Measurements from ENCODE around the gene FIGNL2. TPM values are rescaled to one million over a fixed set of nuclear protein-coding genes. Genes with fewer than 3 reads are reported as not detected.

Gene FIGNL2
- total RNA-seq, 4 donors from 2014 or later, result 0.16 to 0.40 (median 0.32) TPM

DNA sequence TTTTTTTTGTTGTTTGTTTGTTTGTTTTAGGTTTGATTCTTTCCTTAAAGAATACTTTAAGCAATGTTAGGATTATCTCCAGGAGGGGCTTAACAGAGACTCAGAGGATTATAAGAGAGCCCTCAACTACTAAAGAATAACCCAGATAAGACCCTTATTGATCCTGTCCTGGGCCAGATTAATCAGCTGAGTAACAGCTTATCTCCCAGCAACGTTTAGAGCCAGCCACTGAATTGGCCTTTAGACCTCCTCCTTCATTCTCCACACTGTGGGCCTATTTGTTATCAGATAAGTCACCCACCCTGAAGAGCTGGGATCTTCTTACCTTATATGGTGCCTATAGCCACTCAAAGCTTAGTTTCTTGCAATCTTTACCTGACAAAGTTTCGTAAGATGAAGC is 71.1 kb downstream of the FIGNL2 start:
- no peak overlapping the region for H3K4me3 ChIP-seq
- no peaks in the 10 kb centered on the region for H3K36me3 ChIP-seq
- peaks cover 4% of the 10 kb centered on the region for H3K27me3 ChIP-seq
- no peak overlapping the region for H3K27ac ChIP-seq
- TF ChIP-seq POLR2AphosphoS5 (IDR thresholded peaks at IDR 0.05) (no peak), EP300 (IDR thresholded peaks at IDR 0.05) (no peak), POLR2A (IDR thresholded peaks at IDR 0.05) (no peak)
- TF ChIP-seq, protein P1, sequence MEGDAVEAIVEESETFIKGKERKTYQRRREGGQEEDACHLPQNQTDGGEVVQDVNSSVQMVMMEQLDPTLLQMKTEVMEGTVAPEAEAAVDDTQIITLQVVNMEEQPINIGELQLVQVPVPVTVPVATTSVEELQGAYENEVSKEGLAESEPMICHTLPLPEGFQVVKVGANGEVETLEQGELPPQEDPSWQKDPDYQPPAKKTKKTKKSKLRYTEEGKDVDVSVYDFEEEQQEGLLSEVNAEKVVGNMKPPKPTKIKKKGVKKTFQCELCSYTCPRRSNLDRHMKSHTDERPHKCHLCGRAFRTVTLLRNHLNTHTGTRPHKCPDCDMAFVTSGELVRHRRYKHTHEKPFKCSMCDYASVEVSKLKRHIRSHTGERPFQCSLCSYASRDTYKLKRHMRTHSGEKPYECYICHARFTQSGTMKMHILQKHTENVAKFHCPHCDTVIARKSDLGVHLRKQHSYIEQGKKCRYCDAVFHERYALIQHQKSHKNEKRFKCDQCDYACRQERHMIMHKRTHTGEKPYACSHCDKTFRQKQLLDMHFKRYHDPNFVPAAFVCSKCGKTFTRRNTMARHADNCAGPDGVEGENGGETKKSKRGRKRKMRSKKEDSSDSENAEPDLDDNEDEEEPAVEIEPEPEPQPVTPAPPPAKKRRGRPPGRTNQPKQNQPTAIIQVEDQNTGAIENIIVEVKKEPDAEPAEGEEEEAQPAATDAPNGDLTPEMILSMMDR (IDR thresholded peaks at IDR 0.05), result no peak
- no peak for DNase-seq (ENCODE audit: low spot score in 2 of 2)
- H3K4me1 ChIP-seq, result no peaks in the 10 kb centered on the region
- no peaks in the 10 kb centered on the region for H3K9me3 ChIP-seq
- 47% methylated on average over 2 of the region's 2 CpGs for WGBS

DNA sequence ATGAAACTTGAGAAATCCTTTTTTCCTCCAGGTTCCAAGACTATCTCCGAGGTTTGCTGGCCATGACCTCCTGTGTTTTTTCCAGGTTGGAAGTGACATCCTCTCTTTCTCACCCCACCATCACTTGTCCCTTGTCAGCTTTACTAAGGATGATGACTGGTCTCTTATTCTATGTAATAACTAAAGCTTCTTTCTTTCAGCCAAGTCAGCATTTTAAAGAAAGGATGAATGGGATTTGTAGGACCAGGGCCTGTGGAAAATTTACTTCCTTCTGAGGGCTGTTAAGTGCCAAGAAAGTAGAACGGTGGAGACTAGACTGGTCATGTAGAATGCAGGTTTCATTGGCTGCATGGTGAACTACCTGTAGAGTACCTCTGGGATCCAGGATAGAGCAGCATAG is 73.6 kb downstream of the FIGNL2 start:
- 63% methylated on average over 2 of the region's 2 CpGs for WGBS
- H3K4me1 ChIP-seq, result no peaks in the 10 kb centered on the region
- H3K27ac ChIP-seq, result no peak overlapping the region
- no peaks in the 10 kb centered on the region for H3K9me3 ChIP-seq
- no peaks in the 10 kb centered on the region for H3K36me3 ChIP-seq
- H3K4me3 ChIP-seq, result no peak overlapping the region
- no peak for DNase-seq (ENCODE audit: low spot score in 2 of 2)
- H3K27me3 ChIP-seq, result no peaks in the 10 kb centered on the region
- TF ChIP-seq, protein P1 (IDR thresholded peaks at IDR 0.05), result no peak
- TF ChIP-seq POLR2A (IDR thresholded peaks at IDR 0.05) (no peak), POLR2AphosphoS5 (IDR thresholded peaks at IDR 0.05) (no peak)

DNA sequence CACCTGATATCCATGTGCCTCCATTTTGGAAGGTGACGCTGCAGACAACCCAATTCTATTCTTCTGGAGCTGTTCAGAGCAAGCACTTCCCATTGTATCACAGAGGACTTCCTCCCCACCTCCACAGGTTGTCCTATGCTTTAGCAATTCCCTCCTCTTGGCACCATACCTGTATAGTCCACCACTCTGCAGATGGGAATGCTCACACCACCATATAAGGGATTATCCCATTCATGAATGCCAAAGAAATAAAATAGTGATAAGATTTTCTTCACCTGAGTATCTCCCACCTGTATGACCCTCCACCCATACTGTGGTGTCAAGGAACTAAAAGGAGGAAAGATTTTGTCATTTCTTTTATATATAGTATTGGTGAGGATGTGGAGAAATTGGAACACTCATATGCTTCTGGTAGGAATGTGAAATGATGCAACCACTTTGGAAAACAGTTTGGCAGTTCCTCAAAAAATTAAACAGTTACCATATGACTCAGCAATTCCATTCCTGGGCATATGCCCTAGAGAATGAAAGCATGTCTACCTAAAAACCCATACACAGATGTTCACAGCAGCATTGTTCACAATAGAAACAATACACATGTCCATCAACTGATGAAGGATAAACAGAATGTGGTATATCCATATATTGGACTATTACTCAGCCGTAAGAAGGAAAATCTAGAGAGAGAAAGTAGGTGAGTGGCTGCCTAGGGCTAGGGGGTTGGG is 75.2 kb downstream of the FIGNL2 start:
- no peaks in the 10 kb centered on the region for H3K9me3 ChIP-seq
- TF ChIP-seq, protein P1 (IDR thresholded peaks at IDR 0.05), result no peak
- TF ChIP-seq POLR2A (IDR thresholded peaks at IDR 0.05), result no peak
- no peak for TF ChIP-seq POLR2AphosphoS5 (IDR thresholded peaks at IDR 0.05)
- TF ChIP-seq EP300 (IDR thresholded peaks at IDR 0.05), result no peak
- H3K27me3 ChIP-seq, result no peaks in the 10 kb centered on the region
- no peaks in the 10 kb centered on the region for H3K36me3 ChIP-seq
- H3K4me1 ChIP-seq, result no peaks in the 10 kb centered on the region
- H3K27ac ChIP-seq, result no peak overlapping the region
- H3K4me3 ChIP-seq, result no peak overlapping the region
- no peak for DNase-seq (ENCODE audit: low spot score in 2 of 2)
- 96% methylated on average over 2 of the region's 2 CpGs for WGBS

DNA sequence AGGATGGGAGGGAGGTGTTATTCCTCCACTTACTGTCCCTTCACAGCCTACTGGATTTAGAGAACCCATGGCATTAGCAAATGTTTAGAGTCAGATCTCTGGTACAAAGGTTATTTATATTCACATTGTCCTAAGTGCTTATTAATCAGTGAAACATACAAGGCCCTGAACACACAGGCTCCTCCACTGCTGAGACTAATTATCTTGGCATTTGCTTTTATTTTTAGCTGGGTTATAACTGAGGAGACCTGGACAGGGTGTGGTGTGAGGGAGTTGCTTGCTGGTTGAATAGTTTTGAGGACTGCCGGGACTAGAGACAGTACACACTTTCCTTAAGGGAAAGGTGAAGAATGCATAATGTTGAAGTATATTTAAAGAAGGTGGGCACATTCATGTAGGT is 77.5 kb downstream of the FIGNL2 start:
- no peak for TF ChIP-seq EP300 (IDR thresholded peaks at IDR 0.05)
- no peak for TF ChIP-seq POLR2AphosphoS5 (IDR thresholded peaks at IDR 0.05)
- TF ChIP-seq, protein P1 (IDR thresholded peaks at IDR 0.05), result no peak
- no peak for TF ChIP-seq POLR2A (IDR thresholded peaks at IDR 0.05)
- no peak for DNase-seq (ENCODE audit: low spot score in 2 of 2)
- WGBS, result 55% methylated on average over 1 of the region's 1 CpG
- no peaks in the 10 kb centered on the region for H3K9me3 ChIP-seq
- no peak overlapping the region for H3K4me3 ChIP-seq
- H3K4me1 ChIP-seq, result no peaks in the 10 kb centered on the region
- no peaks in the 10 kb centered on the region for H3K27me3 ChIP-seq
- H3K36me3 ChIP-seq, result no peaks in the 10 kb centered on the region
- H3K27ac ChIP-seq, result no peak overlapping the region

Other genes starting within 250 kb of the FIGNL2 start
- not detected for gene ANKRD33, start 39.4 kb upstream of the FIGNL2 start, total RNA-seq
- gene ACVRL1, start 58.8 kb upstream of the FIGNL2 start, total RNA-seq, result 10 to 100 TPM; 31.2 to 43.4 (median 39.0) TPM
- gene ACVR1B, start 103.0 kb upstream of the FIGNL2 start, total RNA-seq, result 100 to 1,000 TPM in 1 of 4 donors, 10 to 100 TPM in 3; 40.5 to 103 (median 57.3) TPM
- 10 to 100 TPM; 11.5 to 14.5 (median 12.5) TPM for gene TAMALIN, start 158.2 kb upstream of the FIGNL2 start, total RNA-seq
- gene NR4A1, start 202.7 kb upstream of the FIGNL2 start, total RNA-seq, result 100 to 1,000 TPM; 141 to 775 (median 422) TPM
- gene ATG101, start 221.3 kb upstream of the FIGNL2 start, total RNA-seq, result 10 to 100 TPM; 39.5 to 76.1 (median 56.5) TPM
- under 1 TPM in 2 of 4 donors, not detected in 2; 0.51 to 0.57 TPM for gene SMIM41, start 231.0 kb upstream of the FIGNL2 start, total RNA-seq